GM19025 (cell line): ENCODE data around the gene MORC2.
A peak's percentile ranks its signal among the peaks of the same experiment; 100 is the strongest.

ENCODE experiments used
- ATAC-seq: cut with Tn5 transposase; IDR thresholded peaks from one replicate; pipeline ENCODE4 v1.9.1; 2021; ENCODE audit warnings: mild to moderate bottlenecking, low read depth, moderate library complexity; ENCODE audit not compliant: unreplicated experiment

MORC2 gene

DNA sequence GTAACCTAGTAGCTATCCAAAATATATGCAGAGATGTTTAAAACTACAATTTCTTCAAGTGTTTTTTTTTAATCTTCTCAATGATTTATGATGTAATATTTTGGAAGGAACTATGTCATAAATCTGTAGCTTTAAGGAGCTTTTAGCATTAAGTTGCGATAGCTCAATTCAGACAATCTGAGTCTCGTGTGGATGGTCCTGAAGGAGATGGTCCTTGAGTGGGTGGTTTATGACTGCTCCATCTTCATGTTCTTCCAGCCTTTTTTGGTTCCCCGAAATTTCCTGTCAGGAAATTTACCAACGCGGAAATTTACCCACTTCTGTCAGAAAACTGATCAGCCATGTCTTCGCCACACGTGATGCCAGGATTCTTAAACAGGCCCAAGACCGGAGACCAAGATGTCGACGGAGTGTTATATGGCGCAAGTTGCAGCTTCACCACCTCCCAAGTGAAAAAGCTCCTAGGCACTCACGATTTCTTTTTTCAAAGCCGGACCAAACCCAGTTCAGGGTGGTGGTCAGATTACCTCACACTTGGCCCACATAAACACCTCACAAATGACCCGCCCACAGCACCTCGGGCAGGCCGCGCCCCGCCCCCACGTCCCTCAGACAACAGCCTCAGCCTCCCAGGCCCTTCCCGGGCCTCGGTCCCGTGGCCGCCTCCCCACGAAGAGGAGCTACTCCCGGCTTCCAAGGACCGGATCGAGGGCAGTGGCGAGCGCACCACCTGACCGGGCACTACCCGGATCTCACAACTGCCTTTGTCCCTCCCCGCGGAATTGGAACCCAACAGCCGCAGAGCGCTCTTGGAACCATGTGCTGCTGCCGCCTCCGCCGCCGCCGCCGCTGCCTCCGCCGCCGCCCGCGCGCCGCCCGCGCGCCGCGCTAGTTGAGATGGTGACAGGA is at the start of gene MORC2:
TSS of gene MORC2 (minus strand) at position 760 of the 909 bp plus-strand sequence. CDS start 885 bp downstream, outside the sequence.
- ATAC-seq: peak; percentile 16

DNA sequence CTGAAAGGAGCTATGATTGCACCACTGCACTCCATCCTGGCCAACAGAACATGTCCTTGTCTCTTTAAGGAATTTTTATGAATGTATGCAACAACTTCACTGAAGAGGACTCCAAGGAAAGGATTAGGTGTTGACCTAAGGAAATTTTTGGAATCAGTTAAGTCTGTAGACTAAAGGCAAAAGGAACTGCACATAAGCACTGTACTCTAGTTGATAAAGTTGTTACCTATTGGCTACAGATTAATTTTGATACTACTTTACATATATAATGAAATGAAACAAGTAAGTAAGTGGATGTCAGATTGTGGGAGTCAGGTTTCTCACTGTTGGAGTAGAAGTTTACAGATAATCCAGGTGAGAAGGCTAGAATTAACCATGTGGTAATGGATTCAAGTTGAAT is 37.0 kb upstream of the MORC2 start:
- ATAC-seq: no peak

DNA sequence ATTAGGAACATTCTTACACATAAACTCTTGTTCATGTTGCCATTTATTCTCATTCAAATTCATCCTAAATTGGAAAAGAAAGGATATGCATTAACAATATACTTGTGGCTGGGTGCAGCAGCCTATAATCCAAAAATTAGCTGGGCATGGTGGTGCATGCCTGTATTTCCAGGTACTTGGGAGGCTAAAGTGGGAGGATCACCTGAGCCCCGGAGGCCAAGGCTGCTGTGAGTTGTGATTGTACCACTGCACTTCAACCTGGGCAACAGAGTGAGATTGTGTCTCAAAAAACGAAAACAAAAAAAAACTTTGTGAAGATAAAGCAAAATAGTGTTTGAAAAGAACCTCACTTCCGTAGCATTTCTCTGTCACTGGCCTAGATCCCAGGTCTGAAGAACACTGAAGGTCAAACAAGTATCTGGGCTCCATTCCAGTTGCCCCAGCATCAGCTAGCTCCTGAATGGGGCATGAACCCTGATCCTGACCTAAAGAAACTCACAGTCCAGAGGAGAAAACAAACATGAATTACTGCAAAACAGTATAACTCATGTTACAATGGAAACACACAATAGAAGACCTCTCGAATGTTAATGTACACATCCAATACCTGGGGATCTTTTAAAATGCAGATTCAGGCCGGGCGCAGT is 32.7 kb upstream of the MORC2 start:
- ATAC-seq: no peak

- no peak for ATAC-seq
Measured at GRCh38 chr22:30998329-30998728, 29.8 kb upstream of the MORC2 start.

DNA sequence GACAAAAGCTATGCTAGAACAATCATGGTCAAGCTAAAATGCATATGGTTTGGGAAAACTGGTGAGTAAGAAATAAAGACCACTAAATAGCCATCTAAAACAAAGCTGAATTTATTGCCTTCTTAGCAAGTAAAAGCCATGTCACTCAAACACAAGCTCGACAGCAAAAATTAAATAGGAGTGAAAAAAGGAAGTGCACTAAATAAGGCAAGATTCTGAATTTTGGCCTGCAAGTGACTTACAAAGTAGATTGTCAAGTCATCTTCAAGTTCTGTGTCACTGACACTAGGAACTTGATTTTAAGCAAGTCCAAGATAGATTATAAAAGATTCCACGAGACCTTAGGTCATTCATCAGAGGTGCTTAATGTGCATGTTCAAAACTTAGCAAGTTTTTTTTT is 27.9 kb upstream of the MORC2 start:
- ATAC-seq: no peak

GRCh38 chr22:30994960-30995359 is 26.4 kb upstream of the MORC2 start:
- ATAC-seq: no peak

DNA sequence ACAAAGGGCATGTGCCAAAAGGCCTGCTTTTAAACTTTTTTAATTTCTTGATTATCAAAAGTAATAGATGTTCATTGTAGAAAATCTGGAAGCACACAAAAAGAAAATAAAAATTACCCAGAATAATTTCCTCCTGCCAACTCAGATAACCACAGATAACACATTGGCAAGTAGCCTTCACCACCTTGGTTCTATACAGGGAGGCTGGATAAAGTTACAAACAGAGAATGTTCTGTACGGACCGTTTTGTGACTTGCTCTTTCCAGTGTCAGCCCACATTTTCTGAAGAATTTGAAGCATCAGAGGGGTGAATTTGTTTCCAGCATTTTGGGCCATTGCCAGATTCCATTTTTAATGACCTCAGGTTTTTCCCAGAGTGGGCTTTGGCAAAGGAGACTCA is 24.0 kb upstream of the MORC2 start:
- no peak for ATAC-seq

GRCh38 chr22:30990690-30991089 is 22.1 kb upstream of the MORC2 start:
- ATAC-seq: no peak

- no peak for ATAC-seq
Measured at GRCh38 chr22:30989474-30989873, 20.9 kb upstream of the MORC2 start.

DNA sequence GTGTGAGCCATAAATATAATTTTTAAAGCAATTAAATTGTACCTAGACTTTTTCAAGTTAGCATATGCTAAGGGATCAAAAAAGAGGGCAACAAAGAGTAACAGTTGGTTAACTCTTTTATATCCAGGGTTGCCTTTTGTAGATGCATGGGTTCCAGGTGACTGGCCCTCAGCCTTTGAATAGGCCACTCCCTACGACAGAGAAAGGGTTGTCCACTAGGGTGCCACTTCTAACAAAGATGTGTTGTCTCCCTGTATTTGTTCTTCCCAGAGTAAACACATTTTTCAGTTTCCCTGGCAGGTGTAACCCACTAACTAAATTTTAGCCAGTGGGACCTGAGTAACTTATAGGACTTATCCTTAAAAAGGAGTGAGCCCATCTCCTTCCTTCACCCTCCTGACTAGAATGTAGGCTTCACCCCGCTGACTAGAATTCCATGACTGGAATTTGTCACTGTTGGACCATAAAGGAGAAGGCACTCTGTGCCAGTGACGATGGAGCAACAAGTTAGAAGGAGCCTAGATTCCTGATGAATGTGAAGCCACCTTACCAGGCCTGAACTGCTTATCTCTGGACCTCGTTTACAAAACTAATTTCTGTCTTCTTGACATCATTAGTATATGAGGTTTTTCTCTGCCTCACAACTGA is 17.1 kb upstream of the MORC2 start:
- ATAC-seq: no peak

DNA sequence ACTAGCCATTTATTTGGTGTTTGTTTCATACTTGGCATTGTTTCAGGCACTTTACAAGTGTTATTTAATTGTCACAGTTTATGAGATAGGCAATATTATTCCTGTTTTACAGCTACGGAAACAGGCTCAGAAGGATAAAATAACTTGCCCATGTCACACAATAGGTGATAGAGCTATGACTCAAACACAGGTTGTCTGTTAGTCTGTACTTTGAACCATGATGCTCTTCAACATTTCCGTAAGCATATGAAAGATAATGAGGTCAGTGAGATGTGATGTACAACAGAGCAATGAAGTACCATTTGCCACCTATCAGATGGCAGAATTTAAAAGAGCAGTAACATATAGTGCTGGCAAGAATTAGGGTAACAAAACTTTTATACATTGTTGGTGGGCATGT is 15.7 kb upstream of the MORC2 start:
- no peak for ATAC-seq

- no peak for ATAC-seq
Measured at GRCh38 chr22:30982512-30982911, 13.9 kb upstream of the MORC2 start.

DNA sequence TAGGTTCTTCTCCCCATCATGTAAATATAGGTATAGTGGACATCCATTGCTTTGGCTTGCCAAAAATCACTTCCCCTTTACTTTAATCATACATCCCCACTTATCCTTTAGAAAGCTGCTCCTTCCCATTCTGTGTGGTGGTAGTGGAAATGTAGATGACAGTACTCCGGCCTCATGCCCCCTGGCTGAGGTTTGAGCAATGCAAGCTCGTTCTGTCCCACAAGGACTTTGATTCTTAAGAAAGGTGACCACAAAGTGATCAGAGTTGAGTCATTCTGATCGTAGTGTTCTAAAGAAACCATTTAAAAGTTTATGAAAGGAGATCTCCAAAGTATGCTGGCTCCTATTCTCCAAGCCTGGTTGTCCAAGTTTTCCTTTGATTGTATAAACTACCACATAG is 11.4 kb upstream of the MORC2 start:
- no peak for ATAC-seq

DNA sequence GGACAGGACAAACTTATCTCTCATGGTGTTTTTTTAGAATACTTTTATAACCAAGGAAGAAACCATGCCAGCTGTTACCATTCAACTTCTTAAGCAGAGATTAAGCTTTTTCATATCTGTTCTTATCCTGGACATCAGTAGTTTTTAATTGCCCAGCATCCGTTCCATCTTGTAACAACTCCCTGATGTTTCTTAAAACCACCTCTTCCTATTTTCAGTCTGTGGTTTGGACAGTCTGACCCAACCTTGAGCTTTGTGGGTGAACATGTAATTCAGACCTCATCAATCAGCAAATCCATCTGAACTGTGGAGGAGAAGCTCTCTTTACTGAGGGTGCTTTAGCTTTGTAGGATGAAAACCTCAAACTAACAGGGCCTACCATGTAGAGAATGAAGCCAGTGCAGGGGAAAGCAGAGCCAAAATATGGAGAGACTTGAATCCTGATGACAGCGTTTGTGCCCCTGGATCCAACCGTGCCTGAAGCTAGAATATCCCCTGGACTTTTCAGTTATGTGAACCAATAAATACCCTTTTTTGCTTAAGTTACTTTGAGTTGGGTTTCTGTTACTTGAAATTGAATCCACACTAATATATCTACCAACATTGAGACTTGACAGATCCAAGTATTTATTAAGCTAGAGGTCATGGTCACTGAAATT is 9.9 kb upstream of the MORC2 start:
- no peak for ATAC-seq

DNA sequence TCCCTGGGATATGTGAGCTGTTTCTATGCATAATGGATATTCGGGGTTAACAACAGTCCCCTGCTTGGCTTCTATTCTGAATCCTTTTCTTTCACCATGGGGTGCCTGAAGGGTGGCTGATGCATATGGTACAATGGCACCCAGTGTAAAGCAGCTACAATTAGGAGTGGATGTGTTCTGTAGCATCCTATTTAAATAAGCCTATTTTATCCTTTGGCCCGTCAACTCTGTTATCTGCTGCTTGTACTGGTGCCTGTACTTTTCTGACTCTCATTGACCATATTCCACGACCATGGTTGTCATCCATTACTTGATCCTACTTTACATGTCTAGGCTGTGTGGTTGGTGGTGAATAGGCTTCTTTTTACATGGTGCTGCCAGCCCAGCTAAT is 1.8 kb upstream of the MORC2 start:
- no peak for ATAC-seq

DNA sequence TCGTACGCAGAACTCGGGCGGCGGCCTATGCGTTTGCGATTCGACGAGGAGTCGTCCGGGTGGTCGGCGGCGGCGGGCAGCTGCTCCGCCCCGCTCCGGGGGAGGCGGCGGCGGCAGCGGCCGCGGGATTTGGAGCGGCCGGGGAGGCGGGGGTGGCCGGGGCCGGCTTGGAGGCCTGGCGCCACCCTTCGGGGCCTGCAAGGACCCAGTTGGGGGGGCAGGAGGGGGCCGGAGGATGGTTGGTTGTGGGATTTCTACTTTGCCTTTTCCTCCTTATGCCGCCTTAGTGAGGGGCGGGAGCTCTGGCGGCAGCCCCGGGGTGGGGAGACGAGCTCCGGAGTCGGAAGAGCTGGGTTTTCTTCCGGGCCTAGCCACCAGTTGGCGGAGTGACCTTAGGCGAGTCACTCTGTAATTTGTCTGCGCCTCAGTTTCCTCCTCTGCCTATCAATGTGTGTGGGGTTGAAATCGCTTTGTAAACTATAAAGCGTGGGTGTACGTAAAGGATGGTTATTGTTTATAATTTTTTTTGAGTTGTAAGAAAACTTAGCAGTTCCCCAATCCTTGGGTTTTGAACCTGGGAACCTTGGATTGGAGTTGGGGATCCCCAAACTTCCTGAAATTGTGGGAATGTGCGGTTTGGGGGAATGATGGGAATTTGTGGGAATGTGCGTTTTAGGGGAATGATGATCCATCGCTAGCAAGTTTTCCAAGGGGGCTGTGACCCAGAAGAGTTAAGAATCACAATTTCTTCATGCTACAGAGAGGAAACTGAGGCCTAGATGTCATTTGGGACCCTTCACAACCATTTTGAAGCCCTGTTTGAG is 1.2 kb upstream of the MORC2 start:
- ATAC-seq: peak; percentile 38

GRCh38 chr22:30968924-30969531 is 454 bp upstream of the MORC2 start, which contains the start of gene TUG1:
Gene TUG1, plus strand, starts transcription at chr22:30969265.
- peak; percentile 76 for ATAC-seq

GRCh38 chr22:30964858-30965257 is 3.7 kb downstream of the MORC2 start:
- no peak for ATAC-seq

DNA sequence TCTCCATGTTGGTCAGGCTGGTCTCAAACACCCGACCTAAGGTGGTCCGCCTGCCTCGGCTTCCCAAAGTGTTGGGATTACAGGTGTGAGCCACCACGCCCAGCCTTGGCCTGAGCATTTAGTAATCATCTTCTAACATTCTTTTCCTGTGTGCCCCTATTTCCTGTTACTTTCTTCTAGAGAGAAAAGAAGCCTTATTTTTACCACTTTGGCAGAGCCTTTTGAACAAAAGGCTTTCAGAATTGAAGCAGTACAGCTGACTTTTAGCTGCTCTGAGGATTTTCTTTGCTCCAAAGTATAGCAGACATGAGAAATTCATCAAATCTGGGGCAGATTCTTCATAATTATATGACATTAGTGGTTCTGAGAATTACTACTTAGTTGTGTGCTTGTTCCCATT is 13.4 kb downstream of the MORC2 start:
- no peak for ATAC-seq

DNA sequence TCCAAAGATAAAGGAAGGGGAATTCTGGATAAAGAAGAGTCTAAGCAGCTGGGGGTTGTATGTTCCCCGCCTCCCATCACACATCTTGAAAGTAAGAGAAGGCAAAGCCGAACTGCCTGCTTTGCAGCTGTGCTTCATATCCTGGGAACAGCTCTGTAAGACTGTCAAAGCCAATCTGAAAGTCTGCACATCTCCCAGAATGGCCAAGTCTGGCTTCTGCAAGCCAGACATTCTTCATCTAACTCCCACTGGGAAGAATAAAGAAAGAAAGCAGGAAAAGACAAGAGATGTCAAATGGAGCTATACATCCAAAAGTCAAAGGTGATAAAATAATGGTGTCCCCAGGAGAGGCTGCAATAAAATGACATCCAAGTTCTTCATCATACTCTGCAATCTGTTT is 15.4 kb downstream of the MORC2 start:
- ATAC-seq: no peak
